Endometrium (tissue), 2 donors: ENCODE data around the gene LRRC27.
"Not testable (repeated sequence)": the region's sequence is repeated elsewhere in the genome, so short reads cannot be mapped to it uniquely, and the experiment has no call there.

Experiments
- FAIRE-seq: peaks from 2 replicates; lab custom pipeline; 2012; peaks lifted over from hg19 to GRCh38; lab: Jason Lieb, UNC
- donor health status: control.
- donor health status: control.

LRRC27 gene

DNA sequence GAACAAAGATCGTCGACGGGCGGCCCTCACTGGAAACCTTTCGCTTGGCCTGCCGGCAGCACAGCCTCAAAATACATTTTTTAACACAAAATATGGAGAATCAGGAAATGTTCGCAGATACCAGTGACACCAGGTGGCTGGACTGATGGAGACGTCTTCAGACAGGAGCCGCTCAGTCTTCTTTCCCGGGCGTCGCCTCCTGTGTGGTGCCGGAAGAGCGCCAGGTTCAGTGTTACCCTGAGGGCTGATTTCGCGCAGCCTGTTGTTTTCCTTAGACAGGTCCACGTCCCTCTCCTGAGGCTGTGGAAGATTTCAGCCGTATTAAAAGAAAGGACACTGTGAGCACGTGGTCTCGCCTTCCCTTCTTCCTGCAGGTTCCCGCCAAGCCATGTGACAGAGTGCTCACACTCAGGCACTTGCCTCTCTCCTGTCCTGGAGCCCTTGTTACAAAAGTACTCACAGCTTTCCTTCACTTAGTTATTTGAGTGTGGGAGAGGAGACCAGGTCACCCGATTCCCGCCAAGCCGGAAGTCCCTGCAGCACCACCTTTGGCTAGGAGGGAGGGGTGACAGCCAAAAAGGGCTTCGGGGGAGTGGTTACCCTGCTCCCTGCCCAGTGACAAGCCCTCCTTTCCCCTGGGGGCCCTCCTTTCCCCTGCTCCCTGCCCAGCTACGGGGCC is 43.3 kb downstream of the LRRC27 start:
- FAIRE-seq: no peak

DNA sequence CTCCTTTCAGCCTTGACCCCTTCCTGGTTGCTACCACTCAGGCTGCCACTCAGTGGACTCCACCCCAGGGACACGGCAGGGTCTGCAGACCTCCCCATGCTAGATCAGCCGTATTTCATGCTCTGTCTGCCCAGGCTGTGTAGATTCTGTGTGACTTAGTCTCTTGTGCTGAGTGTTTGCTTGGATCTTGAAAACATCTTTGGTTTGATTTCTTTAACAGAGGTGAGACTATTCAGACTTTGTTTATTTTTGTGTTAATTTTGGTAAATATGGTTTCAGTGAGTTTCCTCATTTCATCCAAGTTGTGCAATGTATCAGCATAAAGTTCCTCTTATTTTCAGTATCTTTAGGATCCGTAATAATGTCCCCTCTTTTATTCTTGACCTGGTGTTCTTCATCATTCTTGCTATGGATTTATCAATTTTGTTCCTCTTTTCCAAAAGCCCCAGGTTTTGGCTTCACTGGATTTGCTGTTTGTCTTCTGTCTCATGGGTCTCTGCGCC is 43.9 kb downstream of the LRRC27 start:
- no peak for FAIRE-seq

DNA sequence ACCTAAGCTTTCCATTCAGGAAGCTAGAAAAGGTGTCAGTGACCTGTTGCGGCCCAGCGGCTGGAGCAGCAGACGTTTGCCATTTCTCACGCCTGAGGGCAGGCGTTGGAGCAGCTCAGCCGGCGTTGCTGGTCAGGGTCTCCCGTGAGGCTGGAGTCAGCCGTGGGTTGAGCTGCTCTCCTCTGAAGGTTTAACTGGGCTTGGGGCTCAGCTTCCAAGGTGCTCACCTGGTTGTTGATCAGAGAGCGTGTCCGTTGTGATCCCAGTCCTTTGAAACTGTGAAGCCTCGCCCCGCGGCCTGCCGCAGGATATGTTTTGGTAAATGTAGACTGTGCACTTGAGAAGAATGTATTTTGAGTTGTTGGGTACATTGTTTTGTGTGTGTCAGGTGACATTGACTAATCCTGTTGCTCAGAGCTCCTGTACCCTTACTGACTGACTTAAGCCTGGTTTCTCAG is 44.4 kb downstream of the LRRC27 start:
- no peak for FAIRE-seq

DNA sequence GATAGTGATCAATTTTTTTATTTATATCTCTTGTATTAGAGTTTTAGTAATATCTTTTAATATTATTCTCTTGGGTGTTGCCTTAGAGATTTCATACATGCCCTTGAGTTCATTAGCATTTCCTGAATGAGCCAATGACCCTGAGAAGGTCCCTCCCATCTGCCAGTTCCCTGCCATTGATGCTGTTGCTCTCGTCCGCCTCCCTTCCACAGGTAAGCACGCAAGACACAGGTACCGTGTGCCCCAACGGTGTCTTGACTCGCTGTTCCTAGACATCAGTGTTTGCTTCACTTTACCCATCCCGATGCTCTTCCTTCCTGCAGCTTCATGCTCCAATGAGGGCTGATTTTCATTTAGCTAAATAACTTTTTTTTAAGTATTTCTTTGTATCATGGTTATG is 45.3 kb downstream of the LRRC27 start:
- no peak for FAIRE-seq

DNA sequence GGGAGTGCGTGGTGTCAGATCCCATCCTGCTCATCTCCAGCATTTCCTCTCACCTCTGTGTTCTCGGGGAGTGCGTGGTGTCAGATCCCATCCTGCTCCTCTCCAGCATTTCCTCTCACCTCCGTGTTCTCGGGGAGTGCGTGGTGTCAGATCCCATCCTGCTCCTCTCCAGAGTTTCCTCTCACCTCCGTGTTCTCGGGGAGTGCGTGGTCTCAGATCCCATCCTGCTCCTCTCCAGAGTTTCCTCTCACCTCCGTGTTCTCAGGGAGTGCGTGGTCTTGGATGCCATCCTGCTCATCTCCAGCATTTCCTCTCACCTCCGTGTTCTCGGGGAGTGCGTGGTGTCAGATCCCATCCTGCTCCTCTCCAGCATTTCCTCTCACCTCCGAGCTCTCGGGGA is 47.0 kb downstream of the LRRC27 start:
- not testable (repeated sequence) for FAIRE-seq

DNA sequence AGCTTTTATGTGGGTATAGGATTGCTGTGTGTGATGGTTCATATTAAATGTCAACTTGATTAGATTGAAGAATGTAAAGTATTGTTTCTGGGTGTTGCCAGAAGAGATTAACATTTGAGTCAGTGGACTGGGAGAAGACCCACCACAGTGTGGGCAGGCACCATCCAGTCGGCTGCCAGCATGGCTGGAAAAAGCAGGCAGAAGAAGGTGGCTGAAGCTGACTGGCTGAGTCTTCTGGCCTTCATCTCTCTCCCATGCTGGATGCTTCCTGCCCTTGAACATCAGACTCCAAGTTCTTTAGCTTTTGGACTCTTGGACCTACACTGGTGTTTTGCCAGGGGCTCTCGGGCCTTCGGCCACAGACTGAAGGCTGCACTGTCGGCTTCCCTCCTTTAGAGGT is 49.0 kb downstream of the LRRC27 start:
- not testable (repeated sequence) for FAIRE-seq

DNA sequence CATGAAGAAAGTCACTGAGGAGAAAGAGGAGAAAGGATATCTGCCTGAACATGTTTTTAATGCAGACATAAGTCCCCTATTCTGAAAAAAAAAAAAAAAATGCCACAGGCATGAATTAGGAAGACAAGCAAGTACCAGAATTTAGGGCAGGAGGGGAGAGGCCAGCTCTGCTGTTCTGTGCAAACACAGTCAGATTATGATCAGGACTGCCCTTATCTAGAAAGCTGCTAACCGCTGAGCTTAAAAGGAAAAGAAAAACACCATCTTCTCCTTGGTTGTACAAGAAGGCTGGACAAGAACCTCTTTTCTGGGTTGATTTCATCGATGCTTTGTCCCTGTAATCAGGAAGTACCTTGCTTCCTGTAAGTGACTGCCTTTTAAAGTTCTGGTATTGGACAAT is 49.7 kb downstream of the LRRC27 start:
- no peak for FAIRE-seq

DNA sequence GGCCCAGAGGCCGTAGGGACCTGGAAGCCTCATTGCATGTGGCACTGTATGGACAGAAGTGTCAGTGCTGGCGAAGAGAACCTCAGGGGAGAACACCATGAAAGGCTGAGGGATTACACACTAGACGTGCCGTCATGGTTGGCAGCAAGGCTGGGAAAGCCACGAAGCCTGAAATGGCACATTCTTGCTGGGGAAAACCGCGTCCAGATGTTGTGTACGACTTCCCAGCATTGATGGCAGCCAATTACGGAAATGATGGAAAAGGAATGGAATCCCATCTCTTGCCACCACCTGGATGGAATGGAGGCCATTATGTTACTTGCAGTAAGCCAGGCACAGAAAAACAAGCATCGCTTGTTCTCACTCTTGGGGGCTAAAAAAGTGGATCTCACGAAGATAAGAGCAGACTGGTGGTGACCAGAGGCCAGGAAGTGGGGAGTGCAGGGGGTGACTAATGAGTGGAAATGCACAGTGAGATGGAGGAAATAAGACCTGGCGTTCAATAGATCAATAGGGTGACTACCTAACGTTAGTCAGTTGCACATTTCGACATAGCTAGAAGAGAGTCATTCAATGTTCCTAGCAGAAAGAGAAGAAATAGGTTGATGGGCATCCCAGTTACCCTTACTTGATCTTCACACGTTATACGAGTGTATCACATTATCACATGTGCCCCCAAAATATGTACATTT is 50.4 kb downstream of the LRRC27 start:
- no peak for FAIRE-seq

DNA sequence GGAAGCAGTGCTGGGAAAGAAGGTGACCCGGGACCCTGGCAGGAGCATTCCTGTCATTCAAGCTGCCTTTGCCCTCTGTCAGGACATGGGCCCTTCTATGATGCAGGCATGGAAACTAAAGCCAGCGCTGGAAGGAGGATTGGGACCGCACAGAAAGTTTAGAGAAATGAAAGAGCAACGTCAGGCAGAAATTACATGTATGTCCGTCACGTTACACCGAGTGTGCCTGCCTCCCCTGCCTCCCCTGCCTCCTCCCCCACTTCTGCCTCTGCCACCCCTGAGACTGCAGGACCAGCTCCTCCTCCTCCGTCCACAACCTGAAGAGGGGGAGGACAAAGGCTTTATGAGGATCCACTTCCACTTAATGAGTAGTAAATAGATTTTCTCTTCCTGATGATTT is 51.1 kb downstream of the LRRC27 start:
- no peak for FAIRE-seq

DNA sequence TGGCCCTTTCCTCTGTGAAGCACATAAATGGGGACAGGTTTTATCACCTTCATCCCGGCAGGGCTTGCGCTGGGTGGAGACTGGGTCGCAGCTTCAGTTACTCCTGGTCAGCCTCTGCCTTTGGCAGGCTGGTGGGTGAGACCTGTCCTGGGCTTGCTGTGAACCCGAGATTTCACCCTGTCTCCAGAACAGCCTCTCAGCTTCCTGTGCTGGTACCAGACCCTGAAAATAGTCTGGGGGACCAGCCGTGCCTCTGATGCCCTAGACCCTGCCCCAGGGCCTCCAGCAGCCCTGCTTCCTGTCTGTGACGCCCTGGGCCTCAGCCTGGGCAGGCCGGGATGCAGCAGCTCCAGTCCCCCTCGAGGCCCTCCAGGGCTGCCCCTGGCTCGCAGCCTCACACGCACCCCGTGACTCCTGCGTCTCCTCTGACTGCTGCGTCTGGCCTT is 51.8 kb downstream of the LRRC27 start:
- FAIRE-seq: no peak

DNA sequence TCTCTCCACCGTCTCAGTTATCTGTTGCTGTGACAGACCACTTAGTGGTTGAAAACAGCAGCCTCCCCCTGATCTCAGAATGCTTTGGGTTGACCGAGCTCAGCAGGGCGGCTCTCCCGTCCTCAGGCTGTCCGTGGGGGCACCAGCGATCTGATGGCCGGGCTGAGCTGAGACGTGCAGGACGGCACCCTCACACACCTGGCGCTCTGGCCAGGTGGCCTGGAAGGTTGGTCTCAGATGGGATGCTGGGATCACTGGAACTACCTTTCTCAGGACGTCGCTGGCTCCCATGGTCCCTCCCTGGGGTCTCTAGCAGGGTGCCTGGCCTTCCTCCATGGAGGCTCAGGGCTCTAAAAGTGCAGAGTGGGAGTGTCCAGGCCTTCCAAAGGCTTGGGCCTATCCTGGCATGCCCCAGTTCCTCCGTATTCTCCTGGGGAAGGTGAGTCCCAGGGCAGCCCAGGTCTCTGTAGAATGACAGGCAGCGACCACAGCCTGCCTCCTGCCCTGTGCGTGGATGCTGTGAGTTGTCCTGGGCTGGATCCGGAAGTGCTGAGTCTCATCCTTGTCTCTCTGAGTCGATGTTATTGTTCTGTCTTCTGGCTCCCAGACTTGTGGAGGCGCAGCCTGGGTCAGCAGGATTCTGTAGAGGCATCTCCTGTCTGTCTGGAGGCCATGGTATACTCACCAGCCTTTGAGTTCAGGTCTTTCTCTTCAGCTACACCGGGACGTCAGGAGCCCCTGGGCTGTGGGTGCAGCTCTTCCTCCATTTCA is 52.8 kb downstream of the LRRC27 start:
- no peak for FAIRE-seq

DNA sequence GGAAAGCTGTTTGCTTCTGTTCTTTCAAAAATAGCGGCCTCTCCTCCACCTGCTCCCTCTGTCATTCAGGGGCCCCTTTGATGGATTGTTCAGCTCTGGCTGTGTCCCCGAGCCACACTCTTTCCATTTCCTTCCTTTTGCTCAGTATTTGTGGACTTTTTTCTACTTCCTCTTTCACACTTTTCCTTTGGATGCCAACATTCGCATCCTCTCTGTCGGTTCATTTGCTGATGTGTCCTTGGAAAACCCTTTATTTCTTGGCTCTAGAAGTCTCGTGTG is 53.3 kb downstream of the LRRC27 start:
- FAIRE-seq: no peak

DNA sequence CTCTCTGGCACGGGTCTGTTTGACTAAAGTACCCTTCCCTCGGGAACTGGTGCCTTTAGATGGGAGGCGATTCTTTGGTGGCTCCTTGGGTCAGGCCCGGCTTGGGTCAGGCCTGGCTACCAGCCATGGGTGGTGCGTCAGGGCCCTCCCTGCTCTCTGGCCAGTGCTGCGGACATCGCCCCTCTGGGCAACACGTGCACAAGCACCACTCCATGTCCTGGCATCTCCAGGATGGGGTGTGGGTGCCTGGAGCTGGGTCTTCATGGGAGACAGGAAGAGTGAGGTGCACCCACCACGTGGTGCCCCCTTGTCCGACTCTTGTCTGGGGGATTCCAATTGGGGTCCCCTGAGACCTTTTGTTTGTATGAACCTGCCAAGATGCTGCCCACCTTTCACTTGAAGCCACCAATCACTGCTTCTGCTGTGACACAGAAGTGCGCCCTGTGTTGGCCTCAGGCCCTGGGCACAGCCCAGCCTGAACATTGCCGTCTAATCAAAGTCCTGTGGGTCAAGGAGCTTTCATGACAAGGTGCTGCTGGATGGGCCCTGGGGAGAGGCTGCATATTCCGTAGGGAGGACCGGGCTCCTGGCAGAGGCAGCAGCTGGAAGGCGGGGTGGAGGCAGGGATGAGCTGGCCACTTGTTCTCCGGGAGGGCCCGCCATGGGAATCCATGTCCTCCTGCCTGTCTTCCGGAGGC is 53.9 kb downstream of the LRRC27 start:
- no peak for FAIRE-seq

DNA sequence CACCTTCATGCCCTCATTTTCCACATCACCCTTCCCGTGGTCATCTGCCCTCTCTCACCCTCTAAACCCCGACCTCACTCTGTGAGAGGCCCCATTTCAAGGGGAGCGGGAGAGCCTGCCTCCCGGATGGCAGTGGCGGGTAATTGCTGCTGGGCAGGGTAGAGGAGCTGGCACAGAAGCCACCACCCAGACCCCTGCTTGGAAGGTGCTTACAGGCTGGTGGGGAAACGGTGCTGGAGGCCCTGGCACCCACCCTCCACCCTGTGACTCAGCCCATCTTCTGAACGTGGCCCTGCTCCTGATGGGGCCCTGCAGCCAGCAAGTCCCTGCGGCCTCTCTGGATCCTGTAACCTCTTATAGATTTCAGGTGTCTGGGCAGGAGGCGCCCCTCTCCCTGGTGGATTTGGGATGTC is 54.4 kb downstream of the LRRC27 start:
- no peak for FAIRE-seq

DNA sequence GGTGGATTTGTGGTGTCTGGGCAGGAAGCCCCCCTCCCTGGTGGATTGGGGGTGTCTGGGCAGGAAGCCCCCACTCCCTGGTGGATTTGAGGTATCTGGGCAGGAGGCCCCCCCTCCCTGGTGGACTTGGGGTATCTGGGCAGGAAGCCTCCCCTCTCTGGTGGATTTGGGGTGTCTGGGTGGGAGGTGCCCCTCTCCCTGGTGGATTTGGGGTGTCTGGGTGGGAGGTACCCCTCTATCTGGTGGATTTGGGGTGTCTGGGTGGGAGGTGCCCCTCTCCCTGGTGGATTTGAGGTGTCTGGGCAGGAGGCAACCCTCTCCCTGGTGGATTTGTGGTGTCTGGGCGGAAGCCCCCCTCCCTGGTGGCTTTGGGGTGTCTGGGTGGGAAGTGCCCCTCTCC is 54.9 kb downstream of the LRRC27 start:
- not testable (repeated sequence) for FAIRE-seq

DNA sequence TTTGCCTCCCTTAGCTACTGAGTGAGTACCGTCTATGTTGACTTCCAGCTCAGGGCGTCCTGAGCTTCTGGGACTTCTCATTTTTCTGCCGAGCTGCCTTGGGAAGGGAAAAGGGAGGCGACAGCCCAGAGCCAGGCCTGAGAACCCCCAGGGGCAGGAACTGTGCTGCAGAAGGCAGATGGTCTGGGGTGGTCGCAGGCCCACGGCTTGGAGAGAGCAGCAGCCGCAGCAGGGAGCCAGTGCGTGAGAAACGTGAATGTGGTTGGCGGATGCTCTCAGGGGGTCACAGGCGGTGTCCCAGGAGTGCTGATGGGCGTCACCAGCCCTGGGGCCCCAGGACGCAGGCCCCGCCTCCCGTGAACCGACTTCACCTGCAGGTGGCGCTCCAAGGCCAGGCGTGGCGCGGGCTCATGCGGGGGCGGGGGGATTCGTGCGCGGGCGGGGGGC is 55.8 kb downstream of the LRRC27 start:
- FAIRE-seq: no peak

DNA sequence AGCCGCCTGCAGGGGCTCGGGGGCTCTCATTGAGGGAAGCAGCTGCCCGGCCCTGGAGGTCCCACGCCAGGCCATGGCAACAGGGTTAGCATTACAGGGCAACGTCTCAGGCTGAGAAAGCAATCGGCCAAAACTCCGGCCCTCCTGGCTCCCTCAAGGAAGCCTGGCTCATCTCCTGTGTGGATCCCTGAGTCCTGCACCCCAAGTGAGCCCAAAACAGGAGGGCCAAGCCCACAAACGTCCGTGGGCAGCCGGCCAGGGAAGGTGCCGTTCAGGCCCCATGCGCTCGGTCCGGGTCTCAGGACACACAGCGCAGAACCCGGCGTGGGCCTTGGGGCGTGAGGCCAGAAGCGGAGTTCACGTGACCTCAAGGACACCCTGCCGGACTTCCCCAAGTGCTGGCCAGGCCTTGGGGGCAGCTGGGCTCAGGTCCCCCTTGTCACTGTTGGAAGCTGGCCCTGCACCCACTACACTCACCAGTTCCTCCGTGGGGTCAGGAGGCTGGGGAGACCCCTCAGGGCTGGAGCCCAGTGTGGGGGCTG is 57.0 kb downstream of the LRRC27 start:
- no peak for FAIRE-seq

DNA sequence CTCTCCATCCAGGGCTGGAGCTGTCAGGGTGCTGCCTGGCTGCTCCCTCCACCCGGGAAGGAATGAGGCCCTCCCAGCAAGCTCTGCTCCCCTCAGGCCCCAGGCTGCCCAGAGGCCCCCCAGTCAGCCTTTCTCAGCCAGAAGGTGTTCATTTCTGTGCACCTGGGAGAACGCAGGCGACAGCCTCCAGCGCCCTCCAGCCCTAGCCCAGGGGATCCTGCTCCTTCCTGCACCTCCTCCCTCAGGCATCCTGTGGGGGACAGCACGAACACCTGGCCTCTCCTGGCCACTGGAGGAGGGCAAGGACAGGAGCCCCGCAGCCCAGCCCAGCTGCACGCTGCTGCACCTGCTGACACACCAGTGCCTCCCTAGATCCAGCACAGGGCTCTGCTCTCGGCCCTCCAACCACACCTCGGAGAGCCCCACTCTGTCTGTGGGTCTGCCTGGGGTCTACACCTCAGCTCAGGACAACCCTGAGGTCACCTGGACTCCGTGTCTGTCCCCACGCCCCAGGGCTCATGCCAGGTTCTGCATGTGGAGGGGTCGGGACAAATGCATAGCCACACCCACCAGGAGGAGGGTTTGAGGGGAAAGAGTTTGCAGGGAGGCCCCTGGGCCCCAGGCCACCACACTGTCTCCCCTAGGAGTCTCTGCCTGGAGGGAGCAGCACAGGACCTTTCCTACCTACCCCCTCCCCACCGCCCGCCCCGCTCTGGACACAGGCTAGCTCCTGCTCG is 57.6 kb downstream of the LRRC27 start:
- FAIRE-seq: no peak

DNA sequence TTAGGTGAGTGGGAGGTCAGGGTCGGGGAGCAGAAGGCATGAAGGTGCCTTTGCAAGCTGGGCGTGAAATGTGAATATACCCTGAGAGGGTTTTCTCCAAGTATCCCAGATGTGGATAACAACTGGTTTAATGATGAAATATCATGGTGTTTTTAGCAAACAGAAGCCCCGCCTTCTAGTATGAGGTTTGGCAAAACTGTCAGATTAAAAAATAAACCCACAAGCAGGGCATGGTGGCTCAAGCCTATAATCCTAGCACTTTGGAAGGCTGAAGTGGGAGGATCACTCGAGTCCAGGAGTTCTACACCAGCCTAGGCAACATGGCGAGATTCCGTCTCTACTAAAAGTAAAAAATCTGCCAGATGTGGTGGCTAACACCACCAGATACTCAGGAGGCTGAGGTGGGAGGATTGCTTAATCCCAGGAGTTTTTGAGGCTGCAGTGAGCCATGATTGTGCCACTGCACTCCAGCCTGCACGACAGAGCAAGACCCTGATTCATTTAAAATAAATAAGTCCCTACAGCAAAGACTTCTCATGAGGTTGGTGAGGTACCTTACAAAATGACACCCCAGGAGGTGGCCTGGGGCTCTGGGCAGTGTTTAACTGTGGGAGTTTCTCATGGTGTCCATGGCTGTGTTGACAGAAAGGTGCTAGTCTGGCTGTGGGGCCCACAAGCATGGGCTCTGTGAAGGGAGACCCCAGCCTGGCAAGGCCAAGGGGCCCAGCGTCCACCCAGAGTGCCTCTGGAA is 58.4 kb downstream of the LRRC27 start:
- FAIRE-seq: no peak

DNA sequence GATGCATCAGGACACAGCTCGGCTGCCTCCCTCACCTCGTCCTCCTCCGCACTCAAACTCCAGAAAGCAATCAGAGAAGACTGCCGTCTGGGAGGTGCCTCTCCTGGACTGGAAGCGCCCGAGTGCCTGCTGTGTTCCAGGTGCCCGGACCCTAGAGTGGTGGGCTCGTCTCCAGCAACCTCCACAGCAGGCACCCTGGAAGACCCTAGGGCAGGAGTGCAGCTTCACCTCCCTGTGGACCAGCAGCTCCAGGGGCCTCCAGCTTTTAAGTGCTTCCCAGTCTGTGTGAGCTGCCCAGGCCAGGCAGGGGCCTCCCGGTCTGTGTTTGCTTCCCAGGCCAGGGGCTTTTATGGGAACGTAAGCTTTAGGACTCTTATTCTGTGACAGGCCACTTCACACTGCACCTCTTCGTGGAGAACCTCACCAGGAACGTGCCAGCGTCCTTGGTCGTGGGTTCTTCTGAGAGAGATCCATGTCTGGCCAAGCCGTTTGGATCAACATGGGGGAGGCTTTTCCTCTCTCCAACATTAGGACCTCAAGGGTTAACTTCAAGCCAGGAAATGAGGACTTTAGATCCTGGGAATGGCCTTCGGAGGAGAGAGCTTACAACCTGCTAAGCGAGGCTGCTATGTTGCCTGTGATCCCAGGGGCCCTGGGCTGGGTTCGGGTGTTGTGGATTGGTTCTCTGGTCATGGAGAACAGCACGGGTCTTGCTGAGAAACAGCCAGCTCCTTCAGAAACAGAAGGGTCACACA is 59.1 kb downstream of the LRRC27 start:
- no peak for FAIRE-seq
